C4-2B (cell line): Measurements from ENCODE around the gene SIX2.

Experiments used
- H3K27ac ChIP-seq: fragments of 450-650 bp; 2 replicates; pipeline ENCODE4 v1.5.1; 2017
- ZFX ChIP-seq: fragments of 450-650 bp; IDR thresholded peaks from 2 replicates; pipeline ENCODE4 v1.6.1; 2017
- TF ChIP-seq, protein P1 (sequence below): fragments of 450-650 bp; conservative IDR thresholded peaks from 2 replicates; pipeline ENCODE4 v1.5.1; 2017; ENCODE audit warnings: mild to moderate bottlenecking

The SIX2 gene

DNA sequence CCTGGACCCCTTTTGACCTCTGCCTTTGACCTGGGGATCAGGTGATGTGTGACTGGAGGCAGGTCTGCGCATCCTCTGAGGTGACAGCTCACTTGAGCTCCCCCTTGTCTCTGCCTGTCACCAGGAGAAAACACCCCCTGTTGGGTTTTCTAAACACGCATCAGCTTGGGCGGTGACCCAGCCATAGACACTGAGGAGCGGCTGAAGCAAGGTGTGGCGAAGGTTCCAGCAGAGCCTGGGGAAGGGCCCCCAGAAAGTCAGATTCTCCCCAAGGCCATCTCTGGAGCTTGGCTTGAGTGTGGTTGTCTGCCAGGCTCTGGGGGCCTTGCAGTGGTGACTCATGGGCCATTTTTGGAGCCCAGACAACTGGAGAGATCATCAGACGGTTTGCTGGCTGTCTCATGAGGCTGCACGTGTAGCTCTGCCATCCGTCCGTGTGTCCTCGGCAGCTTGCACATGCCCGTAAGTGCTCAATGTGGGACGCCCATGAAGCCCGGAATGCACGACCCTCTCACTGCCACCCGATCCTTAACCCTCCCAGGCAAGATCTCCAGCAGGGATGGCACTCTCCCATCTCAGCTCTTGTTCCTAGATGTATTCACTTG, 38.3 kb downstream of the SIX2 start:
- no peak overlapping the region for H3K27ac ChIP-seq
- TF ChIP-seq, protein P1, sequence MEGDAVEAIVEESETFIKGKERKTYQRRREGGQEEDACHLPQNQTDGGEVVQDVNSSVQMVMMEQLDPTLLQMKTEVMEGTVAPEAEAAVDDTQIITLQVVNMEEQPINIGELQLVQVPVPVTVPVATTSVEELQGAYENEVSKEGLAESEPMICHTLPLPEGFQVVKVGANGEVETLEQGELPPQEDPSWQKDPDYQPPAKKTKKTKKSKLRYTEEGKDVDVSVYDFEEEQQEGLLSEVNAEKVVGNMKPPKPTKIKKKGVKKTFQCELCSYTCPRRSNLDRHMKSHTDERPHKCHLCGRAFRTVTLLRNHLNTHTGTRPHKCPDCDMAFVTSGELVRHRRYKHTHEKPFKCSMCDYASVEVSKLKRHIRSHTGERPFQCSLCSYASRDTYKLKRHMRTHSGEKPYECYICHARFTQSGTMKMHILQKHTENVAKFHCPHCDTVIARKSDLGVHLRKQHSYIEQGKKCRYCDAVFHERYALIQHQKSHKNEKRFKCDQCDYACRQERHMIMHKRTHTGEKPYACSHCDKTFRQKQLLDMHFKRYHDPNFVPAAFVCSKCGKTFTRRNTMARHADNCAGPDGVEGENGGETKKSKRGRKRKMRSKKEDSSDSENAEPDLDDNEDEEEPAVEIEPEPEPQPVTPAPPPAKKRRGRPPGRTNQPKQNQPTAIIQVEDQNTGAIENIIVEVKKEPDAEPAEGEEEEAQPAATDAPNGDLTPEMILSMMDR = no peak

DNA sequence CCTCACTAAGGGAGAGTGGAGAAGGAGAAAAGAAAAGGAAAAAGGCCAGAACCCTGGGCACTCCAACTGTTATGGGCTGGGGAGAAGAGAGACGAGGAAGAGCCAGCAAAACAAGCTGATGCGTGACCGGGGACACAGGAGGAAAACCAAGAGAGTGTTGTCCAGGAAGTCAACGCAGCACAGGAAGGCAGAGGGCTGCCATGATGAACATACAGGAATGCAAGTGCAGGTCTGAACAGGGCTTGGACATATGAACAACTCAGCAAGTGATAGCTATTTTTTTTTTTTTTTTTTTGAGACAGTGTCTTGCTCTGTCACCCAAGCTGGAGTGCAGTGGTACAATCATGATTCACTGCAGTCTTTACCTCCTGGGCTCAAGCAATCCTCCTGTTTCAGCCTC, 39.3 kb downstream of the SIX2 start:
- TF ChIP-seq, protein P1 = no peak
- TF ChIP-seq ZFX = no peak
- H3K27ac ChIP-seq = no peak overlapping the region

DNA sequence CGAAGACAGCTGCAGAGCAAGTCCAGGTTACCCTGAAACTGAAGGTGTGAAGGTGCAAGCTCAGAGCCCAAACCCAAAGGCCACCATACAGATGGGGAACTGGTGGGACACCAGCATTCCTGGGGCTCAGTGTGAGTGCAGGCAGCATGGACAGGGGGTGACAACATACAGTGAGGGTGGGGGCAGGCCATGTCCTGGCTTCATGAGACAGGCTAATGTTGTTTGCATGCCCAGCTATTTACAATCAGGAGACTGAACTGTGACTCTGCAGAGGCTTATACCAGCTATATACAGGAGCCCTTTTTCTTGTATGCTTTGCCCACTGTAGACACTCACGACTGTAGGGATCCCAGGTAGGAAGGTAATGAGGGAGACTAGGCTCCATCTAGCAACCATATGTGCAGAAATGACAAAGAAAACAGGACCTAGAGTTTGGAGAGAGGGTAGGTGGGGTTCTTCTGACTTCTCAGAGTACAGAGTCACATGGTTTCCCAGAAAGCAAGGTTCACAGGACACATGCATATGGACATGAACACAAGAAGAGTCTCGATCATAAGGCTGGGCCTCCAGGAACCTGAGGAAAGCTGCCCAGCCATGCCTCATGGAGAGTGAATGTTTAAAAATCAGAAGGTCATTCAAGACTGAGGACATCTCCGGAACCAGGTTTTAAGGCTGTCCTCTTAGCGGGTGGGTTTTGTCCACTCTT, 41.4 kb downstream of the SIX2 start:
- TF ChIP-seq, protein P1 = no peak
- no peak for TF ChIP-seq ZFX
- H3K27ac ChIP-seq = no peak overlapping the region

DNA sequence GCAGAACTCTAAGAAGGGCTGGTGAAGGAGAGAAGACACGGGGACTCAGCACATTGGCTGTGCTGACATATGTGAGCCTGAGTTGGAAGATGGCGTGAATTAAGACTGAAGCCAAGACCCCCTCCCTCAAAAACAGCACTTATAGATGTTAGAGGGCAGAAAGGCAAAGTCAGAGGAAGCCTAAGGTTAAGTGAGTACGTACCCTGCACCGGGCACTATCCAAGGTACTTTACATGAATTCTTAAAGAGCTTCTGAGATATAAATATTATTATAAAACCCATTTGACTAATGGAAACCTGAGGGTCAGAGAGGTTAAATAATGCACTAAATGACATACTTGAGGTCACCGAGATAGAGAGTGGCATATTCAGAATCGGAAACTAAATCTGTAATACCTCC, 42.2 kb downstream of the SIX2 start:
- H3K27ac ChIP-seq = no peak overlapping the region
- no peak for TF ChIP-seq ZFX
- TF ChIP-seq, protein P1 = no peak

DNA sequence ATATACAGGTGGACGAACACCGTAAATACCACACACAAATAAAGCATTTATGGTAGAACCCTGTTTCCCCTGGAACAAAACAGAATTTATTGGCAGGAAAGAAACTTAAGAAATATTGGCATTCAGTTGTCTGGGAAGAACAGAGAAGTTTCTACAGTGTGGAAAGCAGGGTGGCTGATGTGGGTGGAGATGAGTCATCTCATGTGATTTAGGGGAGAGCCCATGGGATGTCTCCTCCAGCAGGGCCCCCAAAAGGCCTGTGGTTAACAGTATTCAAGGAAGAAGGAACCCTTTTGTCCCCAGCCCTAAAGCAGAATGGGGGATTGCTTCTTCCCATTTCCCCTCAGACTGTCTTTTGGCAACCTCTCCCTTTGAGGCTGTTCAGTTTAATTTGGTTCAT, 43.6 kb downstream of the SIX2 start:
- TF ChIP-seq ZFX = no peak
- TF ChIP-seq, protein P1 = no peak

DNA sequence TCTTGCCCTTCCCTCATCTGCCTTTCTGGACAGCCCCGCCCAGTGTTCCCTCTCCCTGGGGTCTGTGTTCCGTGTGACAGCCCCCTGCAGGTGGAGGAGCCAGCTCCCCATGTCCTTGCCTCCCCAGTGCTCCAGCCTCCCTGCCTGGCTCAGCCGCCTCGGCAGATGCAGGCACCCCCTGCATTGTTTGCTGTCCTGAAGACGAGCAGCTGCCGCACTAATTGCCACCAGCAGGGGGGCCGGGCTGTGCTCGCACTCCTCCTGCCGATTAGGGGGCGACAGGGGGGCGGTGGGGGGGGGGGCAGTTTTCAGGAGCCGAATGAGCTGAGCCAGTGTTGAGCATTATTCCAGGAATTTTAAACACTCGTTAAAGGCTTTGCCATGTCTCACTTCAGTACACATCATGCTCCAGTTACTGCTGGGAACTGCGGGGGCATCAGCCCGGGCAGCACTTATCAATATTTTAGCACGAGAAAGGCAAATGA, 44.5 kb downstream of the SIX2 start:
- no peak overlapping the region for H3K27ac ChIP-seq
- TF ChIP-seq, protein P1 = no peak; the same call in 1 of the 2 replicates
- no peak for TF ChIP-seq ZFX

More for the DNA sequence above, 43.6 kb downstream of the SIX2 start:
- H3K27ac ChIP-seq = no peak overlapping the region

DNA sequence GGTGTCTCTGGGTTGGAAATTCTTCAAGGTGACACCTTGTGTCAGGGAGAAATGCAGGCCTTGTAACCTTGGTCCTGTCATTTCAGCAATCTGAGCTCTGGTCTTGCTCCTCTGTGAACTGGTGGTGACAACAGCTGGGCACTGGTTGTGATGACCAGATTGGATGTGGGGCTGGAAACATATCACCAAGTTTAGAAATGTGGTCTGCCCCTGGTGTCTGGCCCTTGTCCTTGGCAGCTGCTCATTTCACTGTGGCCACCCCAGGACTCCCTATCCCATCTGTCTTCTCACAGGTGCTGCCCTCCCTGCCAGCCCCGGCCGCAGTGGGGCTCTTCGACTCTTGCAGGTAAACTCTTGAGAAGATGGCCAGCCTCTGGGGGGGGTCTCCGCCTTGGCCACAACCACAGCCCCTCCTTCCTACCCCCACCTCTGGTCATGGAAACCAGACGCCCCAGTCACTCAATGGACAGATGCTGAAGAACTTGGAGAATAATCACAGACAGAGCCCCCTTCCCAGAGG, 47.0 kb downstream of the SIX2 start:
- TF ChIP-seq ZFX = no peak
- TF ChIP-seq, protein P1 = no peak
- H3K27ac ChIP-seq = no peak overlapping the region
